H9 (cell line): ENCODE results near the gene CTRL. TPM values are rescaled to one million over a fixed set of nuclear protein-coding genes. Genes with fewer than 3 reads are reported as not detected.

Experiments used
- DNase-seq: peaks from one replicate; pipeline ENCODE4 v3.0.0-alpha.2; 2017
- H2AFZ ChIP-seq: one replicate; pipeline ENCODE4 v1.6.1; 2013; ENCODE audit warnings: mild to moderate bottlenecking, low read length, control low read depth, moderate library complexity
- H2AK5ac ChIP-seq: 2 replicates; pipeline ENCODE4 v1.6.1; 2013; ENCODE audit warnings: low read length, control low read depth, mixed read lengths; ENCODE audit not compliant: insufficient read length
- H2BK120ac ChIP-seq: one replicate; pipeline ENCODE4 v1.6.1; 2013; ENCODE audit warnings: low read depth, mild to moderate bottlenecking, low read length, control low read depth, inconsistent platforms; ENCODE audit not compliant: poor library complexity, severe bottlenecking
- H2BK12ac ChIP-seq: 2 replicates; pipeline ENCODE4 v1.6.1; 2013; ENCODE audit warnings: low read length, control low read depth, mixed read lengths, low read depth; ENCODE audit not compliant: insufficient read length
- H2BK15ac ChIP-seq: 2 replicates; pipeline ENCODE4 v1.6.1; 2013; ENCODE audit warnings: low read depth, low read length, control low read depth
- H2BK20ac ChIP-seq: one replicate; pipeline ENCODE4 v1.6.1; 2013; ENCODE audit warnings: low read depth, mild to moderate bottlenecking, low read length, control low read depth, inconsistent platforms; ENCODE audit not compliant: poor library complexity, severe bottlenecking
- H2BK5ac ChIP-seq: 2 replicates; pipeline ENCODE4 v1.6.1; 2013; ENCODE audit warnings: low read length, control low read depth, mixed read lengths; ENCODE audit not compliant: insufficient read length
- H3K14ac ChIP-seq: 2 replicates; pipeline ENCODE4 v1.6.1; 2013; ENCODE audit warnings: low read length, control low read depth; ENCODE audit not compliant: insufficient read depth
- H3K18ac ChIP-seq: 2 replicates; pipeline ENCODE4 v1.6.1; 2013; ENCODE audit warnings: low read depth, mild to moderate bottlenecking, mixed read lengths, low read length, control low read depth; ENCODE audit not compliant: insufficient read length
- H3K23ac ChIP-seq: 2 replicates; pipeline ENCODE4 v1.6.1; 2013; ENCODE audit warnings: low read length, control low read depth, mixed read lengths, low read depth; ENCODE audit not compliant: insufficient read length
- H3K23me2 ChIP-seq: 2 replicates; pipeline ENCODE4 v1.6.1; 2013; ENCODE audit warnings: low read depth, mild to moderate bottlenecking, mixed read lengths, low read length, control low read depth; ENCODE audit not compliant: insufficient read length, poor library complexity, severe bottlenecking
- H3K27ac ChIP-seq: 2 replicates; pipeline ENCODE4 v1.5.1; 2013; ENCODE audit warnings: low read length, control low read depth, mixed read lengths, low read depth; ENCODE audit not compliant: insufficient read length
- H3K27me3 ChIP-seq: 2 replicates; pipeline ENCODE4 v1.6.1; 2013; ENCODE audit warnings: low read length, control low read depth, inconsistent platforms; ENCODE audit not compliant: insufficient read depth
- H3K4ac ChIP-seq: 2 replicates; pipeline ENCODE4 v1.6.1; 2013; ENCODE audit warnings: low read depth, mild to moderate bottlenecking, control low read depth, inconsistent platforms, low read length, moderate library complexity
- H3K4me1 ChIP-seq: 2 replicates; pipeline ENCODE4 v1.6.1; 2013; ENCODE audit warnings: low read length, control low read depth, inconsistent platforms; ENCODE audit not compliant: insufficient read depth
- H3K4me2 ChIP-seq: 2 replicates; pipeline ENCODE4 v1.6.1; 2013; ENCODE audit warnings: low read length, control low read depth, mixed read lengths; ENCODE audit not compliant: insufficient read length, insufficient read depth
- H3K56ac ChIP-seq: 2 replicates; pipeline ENCODE4 v1.6.1; 2013; ENCODE audit warnings: low read depth, mild to moderate bottlenecking, mixed read lengths, low read length, control low read depth; ENCODE audit not compliant: insufficient read length
- H3K79me1 ChIP-seq: 2 replicates; pipeline ENCODE4 v1.6.1; 2013; ENCODE audit warnings: low read depth, mild to moderate bottlenecking, moderate library complexity, low read length, control low read depth, inconsistent platforms; ENCODE audit not compliant: insufficient read depth, poor library complexity, severe bottlenecking
- H3K79me2 ChIP-seq: 2 replicates; pipeline ENCODE4 v1.6.1; 2013; ENCODE audit warnings: low read length, control low read depth, inconsistent platforms; ENCODE audit not compliant: insufficient read depth
- H3K9ac ChIP-seq: 2 replicates; pipeline ENCODE4 v1.6.1; 2013; ENCODE audit warnings: low read length, control low read depth, mixed read lengths; ENCODE audit not compliant: insufficient read length; ENCODE audit errors: extremely low read depth
- H3K9me3 ChIP-seq: one replicate; pipeline ENCODE4 v1.6.1; 2013; ENCODE audit warnings: low read depth, low read length, inconsistent platforms; ENCODE audit not compliant: control insufficient read depth
- H3T11ph ChIP-seq: one replicate; pipeline ENCODE4 v1.6.1; 2013; ENCODE audit warnings: mild to moderate bottlenecking, low read length, control low read depth, inconsistent platforms
- H4K20me1 ChIP-seq: one replicate; pipeline ENCODE4 v1.6.1; 2013; ENCODE audit not compliant: control insufficient read depth, insufficient read length, insufficient read depth
- H4K5ac ChIP-seq: 2 replicates; pipeline ENCODE4 v1.6.1; 2013; ENCODE audit warnings: low read depth, mild to moderate bottlenecking, mixed read lengths, low read length, control low read depth; ENCODE audit not compliant: insufficient read length
- H4K8ac ChIP-seq: replicated peaks from 2 replicates; pipeline ENCODE4 v1.6.1; 2013; ENCODE audit warnings: low read length, control low read depth, mixed read lengths, low read depth; ENCODE audit not compliant: insufficient read length
- H4K91ac ChIP-seq: 2 replicates; pipeline ENCODE4 v1.6.1; 2013; ENCODE audit warnings: low read depth, mild to moderate bottlenecking, moderate library complexity, mixed read lengths, low read length, control low read depth; ENCODE audit not compliant: insufficient read length
- H3K27ac Mint-ChIP-seq, 3 experiments: 2 replicates in 2 of 3; 3 replicates in 1 of 3; pipeline ENCODE4 v1.8.0; 2020 to 2021; ENCODE audit warnings: mixed read lengths in 3 of 3, mild to moderate bottlenecking in 1 of 3, moderate library complexity in 1 of 3
- H3K27me3 Mint-ChIP-seq: 2 replicates; pipeline ENCODE4 v1.8.0; 2021; ENCODE audit warnings: low read depth, mild to moderate bottlenecking, moderate library complexity, mixed read lengths
- H3K36me3 Mint-ChIP-seq, 3 experiments: 2 replicates in 2 of 3; 3 replicates in 1 of 3; pipeline ENCODE4 v1.8.0; 2020 to 2021; ENCODE audit warnings: low read depth in 3 of 3, mixed read lengths in 3 of 3; ENCODE audit not compliant: insufficient read depth in 1 of 3
- H3K4me1 Mint-ChIP-seq, 2 experiments: 2 replicates each; pipeline ENCODE4 v1.8.0; 2020; ENCODE audit warnings: mixed read lengths in 2 of 2
- H3K4me3 Mint-ChIP-seq, 2 experiments: 2 replicates in 1 of 2; 3 replicates in 1 of 2; pipeline ENCODE4 v1.8.0; 2020 to 2021; ENCODE audit warnings: mild to moderate bottlenecking in 2 of 2, mixed read lengths in 2 of 2, moderate library complexity in 1 of 2
- H3K9me3 Mint-ChIP-seq, 2 experiments: 2 replicates in 1 of 2; 3 replicates in 1 of 2; pipeline ENCODE4 v1.8.0; 2020; ENCODE audit warnings: mild to moderate bottlenecking in 2 of 2, mixed read lengths in 2 of 2, moderate library complexity in 1 of 2
- WGBS: extraction: QIAGEN DNeasy Blood & Tissue Kit; methylation state at CpG from one replicate; pipeline ENCODE4 v1.1.7; 2013; ENCODE audit warnings: missing lambda C conversion rate, low lambda C conversion rate, mixed read lengths; ENCODE audit not compliant: insufficient read length; ENCODE audit errors: extremely low coverage; 5-methylcytosine and 5-hydroxymethylcytosine counted together
- total RNA-seq: library from RNA; stranded (reverse); gene quantifications from 2 replicates; pipeline ENCODE4 v1.2.1, GENCODE V29; 2021
- TF ChIP-seq, protein P1 (sequence below): fragments of 200-600 bp; sonication (generic); conservative IDR thresholded peaks from 3 replicates; pipeline ENCODE4 v1.8.0; 2021; ENCODE audit warnings: antibody characterized with exemption, mild to moderate bottlenecking

Gene CTRL
- total RNA-seq, 1 experiment from 2014 or later: 2.7 TPM

DNA sequence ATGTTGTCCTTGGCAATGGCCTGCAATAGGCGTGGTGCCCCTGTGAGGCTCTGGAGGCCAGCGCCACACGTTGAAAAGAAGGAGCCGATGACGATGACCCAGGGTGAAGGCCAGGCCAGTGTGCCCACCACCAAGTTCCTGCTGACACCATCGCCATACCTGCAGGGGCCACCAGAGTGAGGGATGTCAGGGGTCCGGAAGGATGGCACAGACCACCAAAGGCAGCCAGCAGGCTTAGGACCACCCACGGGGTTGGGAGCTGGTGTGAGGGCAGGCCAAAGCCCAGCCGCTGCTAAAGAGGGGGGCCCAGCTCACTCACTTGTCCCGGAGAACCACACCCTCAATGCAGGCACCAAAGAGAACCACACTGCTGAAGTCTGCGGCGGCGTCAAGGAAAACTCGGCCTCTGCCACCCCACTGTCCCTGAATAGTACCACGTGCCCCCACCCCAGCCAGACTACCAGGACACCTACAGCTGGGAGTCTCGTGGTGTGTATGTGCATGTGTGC, 18.7 kb upstream of the CTRL start:
- H3K23ac ChIP-seq: no peak overlapping the region
- H2BK20ac ChIP-seq: no peak overlapping the region
- no peak overlapping the region for H4K91ac ChIP-seq
- H3K18ac ChIP-seq: no peak overlapping the region
- no peaks in the 10 kb centered on the region for H4K20me1 ChIP-seq
- no peak for DNase-seq
- WGBS: no CpG with 5 or more reads among the region's 16 CpGs
- no peak overlapping the region for H3K56ac ChIP-seq
- no peaks in the 10 kb centered on the region for H3K27me3 Mint-ChIP-seq
- H3K4me1 Mint-ChIP-seq: no peaks in the 10 kb centered on the region
- no peak overlapping the region for H2AFZ ChIP-seq
- H4K8ac ChIP-seq: no peak overlapping the region
- H3K36me3 Mint-ChIP-seq: peaks cover 18 to 78% (median 53%) of the 10 kb centered on the region in 3 experiments; a peak in 6 of 7 replicates
- no peaks in the 10 kb centered on the region for H3K9me3 ChIP-seq
- no peak overlapping the region for H3K27ac ChIP-seq
- H3K79me1 ChIP-seq: no peaks in the 10 kb centered on the region
- H2BK120ac ChIP-seq: no peak overlapping the region
- H3T11ph ChIP-seq: no peak overlapping the region
- no peak overlapping the region for H2AK5ac ChIP-seq
- H3K27ac Mint-ChIP-seq: no peak overlapping the region
- TF ChIP-seq, protein P1, sequence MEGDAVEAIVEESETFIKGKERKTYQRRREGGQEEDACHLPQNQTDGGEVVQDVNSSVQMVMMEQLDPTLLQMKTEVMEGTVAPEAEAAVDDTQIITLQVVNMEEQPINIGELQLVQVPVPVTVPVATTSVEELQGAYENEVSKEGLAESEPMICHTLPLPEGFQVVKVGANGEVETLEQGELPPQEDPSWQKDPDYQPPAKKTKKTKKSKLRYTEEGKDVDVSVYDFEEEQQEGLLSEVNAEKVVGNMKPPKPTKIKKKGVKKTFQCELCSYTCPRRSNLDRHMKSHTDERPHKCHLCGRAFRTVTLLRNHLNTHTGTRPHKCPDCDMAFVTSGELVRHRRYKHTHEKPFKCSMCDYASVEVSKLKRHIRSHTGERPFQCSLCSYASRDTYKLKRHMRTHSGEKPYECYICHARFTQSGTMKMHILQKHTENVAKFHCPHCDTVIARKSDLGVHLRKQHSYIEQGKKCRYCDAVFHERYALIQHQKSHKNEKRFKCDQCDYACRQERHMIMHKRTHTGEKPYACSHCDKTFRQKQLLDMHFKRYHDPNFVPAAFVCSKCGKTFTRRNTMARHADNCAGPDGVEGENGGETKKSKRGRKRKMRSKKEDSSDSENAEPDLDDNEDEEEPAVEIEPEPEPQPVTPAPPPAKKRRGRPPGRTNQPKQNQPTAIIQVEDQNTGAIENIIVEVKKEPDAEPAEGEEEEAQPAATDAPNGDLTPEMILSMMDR: no peak
- H3K4ac ChIP-seq: no peak overlapping the region
- no peak overlapping the region for H2BK15ac ChIP-seq
- no peak overlapping the region for H3K9ac ChIP-seq
- H3K23me2 ChIP-seq: no peaks in the 10 kb centered on the region
- H3K4me3 Mint-ChIP-seq: no peak overlapping the region
- no peak overlapping the region for H4K5ac ChIP-seq
- no peak overlapping the region for H2BK12ac ChIP-seq
- no peaks in the 10 kb centered on the region for H3K4me1 ChIP-seq
- H3K9me3 Mint-ChIP-seq: no peaks in the 10 kb centered on the region
- H2BK5ac ChIP-seq: no peak overlapping the region
- H3K79me2 ChIP-seq: no peaks in the 10 kb centered on the region
- H3K4me2 ChIP-seq: no peak overlapping the region
- no peaks in the 10 kb centered on the region for H3K27me3 ChIP-seq
- no peak overlapping the region for H3K14ac ChIP-seq
